HFF-Myc (cell line): Measurements from ENCODE around the gene ADRB1.

Experiments
- DNase-seq: peaks from one replicate; pipeline ENCODE4 v3.0.0-alpha.2; 2011; ENCODE audit warnings: low read depth; ENCODE audit errors: extremely low read depth
- H3K4me3 ChIP-seq: replicated peaks from 2 replicates; pipeline ENCODE4 v1.5.1; 2011; ENCODE audit warnings: low read depth, mild to moderate bottlenecking, control low read depth, low read length
- TF ChIP-seq, protein P1 (sequence below): IDR thresholded peaks from 2 replicates; pipeline ENCODE4 v1.5.1; 2012; ENCODE audit warnings: mild to moderate bottlenecking, low read depth, low read length, control low read depth; ENCODE audit errors: missing control alignments

ADRB1 gene

DNA sequence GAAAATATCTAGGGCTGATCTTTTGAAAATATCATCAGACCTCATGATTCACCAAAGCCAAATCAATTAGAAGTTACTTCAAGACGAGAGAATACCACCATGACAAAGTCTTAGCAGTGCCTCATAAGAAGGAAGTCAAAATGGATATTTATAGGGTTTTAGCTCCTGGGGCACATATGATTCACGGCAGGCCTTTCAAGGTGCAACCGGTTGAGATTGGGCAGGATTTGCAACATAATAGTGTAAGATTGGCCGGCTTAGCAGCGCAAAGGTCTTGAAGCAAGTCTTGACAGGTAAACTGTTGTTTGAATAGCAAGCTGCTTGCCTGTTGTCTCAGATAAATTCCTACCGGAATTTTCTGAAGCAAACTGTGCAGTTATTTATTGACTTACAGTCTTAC, 17.5 kb downstream of the ADRB1 start:
- no peak for DNase-seq
- no peak overlapping the region for H3K4me3 ChIP-seq
- TF ChIP-seq, protein P1, sequence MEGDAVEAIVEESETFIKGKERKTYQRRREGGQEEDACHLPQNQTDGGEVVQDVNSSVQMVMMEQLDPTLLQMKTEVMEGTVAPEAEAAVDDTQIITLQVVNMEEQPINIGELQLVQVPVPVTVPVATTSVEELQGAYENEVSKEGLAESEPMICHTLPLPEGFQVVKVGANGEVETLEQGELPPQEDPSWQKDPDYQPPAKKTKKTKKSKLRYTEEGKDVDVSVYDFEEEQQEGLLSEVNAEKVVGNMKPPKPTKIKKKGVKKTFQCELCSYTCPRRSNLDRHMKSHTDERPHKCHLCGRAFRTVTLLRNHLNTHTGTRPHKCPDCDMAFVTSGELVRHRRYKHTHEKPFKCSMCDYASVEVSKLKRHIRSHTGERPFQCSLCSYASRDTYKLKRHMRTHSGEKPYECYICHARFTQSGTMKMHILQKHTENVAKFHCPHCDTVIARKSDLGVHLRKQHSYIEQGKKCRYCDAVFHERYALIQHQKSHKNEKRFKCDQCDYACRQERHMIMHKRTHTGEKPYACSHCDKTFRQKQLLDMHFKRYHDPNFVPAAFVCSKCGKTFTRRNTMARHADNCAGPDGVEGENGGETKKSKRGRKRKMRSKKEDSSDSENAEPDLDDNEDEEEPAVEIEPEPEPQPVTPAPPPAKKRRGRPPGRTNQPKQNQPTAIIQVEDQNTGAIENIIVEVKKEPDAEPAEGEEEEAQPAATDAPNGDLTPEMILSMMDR = no peak

DNA sequence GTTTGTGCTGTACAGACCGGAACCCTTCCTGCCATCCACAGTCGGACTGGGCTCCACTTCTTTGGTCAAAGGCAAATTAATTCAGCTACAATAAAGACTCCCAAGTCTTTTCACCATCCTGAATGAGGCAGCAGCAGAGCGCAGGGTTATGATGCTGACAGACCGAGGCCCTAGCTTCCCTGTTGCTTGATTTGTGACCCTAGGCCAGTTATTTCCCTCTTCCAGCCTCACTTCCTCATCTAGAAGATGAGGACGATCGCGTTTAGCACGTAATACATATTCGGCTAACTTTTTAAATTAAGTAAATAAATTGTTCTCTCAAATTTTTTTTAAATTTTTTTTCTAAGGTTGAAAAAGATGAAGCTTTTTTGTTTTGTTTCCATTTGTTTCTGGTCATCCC, 18.1 kb downstream of the ADRB1 start:
- TF ChIP-seq, protein P1 = no peak
- DNase-seq = no peak
- no peak overlapping the region for H3K4me3 ChIP-seq

DNA sequence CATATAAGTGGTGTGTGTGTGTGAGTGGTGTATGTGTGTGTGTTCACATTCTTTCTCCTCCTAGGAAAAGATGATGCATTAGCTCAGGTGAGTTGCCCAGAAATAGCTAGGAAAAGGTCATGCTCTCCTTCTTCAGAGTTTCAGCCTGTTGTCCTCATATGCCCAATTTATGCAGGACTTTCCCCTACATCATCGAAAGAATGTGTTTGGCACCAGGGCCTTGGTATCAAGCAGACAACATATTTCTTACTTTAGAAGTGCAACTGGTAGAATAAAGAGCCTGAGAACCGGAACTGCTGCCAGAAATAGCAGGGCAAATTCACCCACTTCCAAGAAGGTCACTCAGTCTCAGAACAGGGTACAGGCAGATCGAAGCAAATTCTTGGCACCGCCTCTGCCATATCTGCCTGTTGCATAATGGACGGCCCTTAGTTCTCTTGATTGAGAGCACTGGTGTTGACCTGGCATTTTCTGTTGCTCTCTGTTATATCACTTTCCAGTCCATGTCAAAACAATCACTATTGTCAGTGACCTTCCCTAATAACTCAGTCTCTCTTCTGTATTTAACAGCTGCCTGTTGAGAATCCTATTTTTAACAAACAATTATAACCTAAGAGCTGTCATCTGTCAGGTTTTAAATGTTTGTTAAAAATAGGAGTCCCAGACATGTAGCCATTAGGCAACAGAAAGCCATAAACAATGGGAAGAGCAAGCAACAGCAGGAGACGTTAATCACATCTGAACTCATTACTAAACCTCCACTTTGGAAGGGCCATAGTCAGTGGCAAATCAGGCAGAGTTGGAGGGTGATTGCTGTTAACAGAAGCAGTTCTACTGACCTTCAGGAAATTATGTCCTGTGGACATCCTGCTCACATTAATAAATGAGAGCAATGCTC, 20.7 kb downstream of the ADRB1 start:
- H3K4me3 ChIP-seq = no peak overlapping the region
- TF ChIP-seq, protein P1 = no peak
- DNase-seq = no peak

DNA sequence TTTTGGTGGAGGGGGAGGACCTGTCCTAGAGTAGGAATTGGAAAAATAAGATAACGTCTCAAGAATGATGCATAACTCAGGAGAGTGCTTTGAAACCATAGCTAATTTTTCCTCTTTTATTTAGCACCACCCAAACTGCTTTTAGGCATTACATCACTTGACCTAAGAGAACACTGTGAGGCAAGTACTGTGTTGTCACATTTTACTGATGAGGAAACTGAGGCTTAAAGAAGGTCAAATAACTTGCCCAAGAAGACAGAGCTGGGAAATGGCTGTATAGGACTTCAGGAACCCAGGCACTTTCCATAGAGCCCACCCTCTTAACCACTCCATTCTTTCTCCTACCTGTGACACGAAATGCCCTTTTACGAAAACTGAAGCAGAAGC, 21.4 kb downstream of the ADRB1 start:
- TF ChIP-seq, protein P1 = no peak
- no peak for DNase-seq
- H3K4me3 ChIP-seq = no peak overlapping the region

DNA sequence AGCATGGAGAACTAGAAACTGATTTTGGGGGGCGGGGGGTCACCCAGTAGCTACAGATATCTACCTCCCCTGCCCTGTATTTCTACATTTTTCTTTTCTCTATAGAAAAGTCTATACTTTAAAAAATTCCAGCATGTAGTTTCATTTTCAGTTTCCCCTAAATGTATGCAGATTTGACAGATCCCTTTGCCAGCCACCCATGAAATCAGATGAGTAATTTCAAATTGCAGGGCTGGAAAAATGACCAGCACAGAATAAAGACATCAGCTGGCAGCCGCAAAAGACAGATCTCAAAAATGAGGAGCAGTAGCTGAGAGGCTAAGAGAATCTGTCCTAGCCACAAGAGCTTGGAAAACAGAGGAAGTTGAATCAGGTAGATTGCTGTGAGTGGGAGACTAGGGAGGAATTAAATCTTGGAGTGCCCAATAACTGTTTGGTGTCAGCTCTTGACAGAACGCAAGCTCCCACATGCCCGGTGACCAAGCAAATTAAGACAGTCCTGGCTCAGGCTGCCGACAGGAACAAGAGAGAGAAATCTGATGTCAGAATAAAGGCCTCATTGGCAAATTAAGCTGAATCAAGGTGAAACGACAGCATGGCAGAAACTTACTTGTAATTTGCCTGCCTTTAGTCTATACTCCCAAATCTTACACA, 24.5 kb downstream of the ADRB1 start:
- H3K4me3 ChIP-seq = no peak overlapping the region
- DNase-seq = no peak
- TF ChIP-seq, protein P1 = no peak

DNA sequence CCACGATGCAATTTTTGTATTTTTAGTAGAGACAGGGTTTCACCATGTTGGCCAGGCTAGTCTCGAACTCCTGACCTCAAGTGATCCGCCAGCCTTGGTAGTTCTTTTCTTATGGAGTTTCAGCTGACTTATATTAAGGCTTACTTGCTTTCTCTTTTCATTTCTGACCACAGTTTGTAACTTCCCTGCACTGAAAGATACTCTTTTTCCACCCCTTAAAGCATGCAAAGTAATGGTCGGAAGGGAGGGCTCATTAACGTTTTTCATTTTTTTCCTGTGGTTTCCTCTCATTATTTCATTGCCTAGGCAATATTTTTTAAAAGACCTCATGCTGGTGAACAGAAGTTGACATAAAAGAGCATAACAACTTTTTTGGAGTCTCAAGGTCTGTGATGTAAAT, 27.0 kb downstream of the ADRB1 start:
- DNase-seq = no peak
- TF ChIP-seq, protein P1 = no peak
- no peak overlapping the region for H3K4me3 ChIP-seq
